ENCODE results near the gene PPARG. TPM values are rescaled to one million over a fixed set of nuclear protein-coding genes. Genes with fewer than 3 reads are reported as not detected.
"Not testable (repeated sequence)": the region's sequence is repeated elsewhere in the genome, so short reads cannot be mapped to it uniquely, and the experiment has no call there.

Gene PPARG
- total RNA-seq, 1 donor from 2014 or later, result 0.37 TPM

DNA sequence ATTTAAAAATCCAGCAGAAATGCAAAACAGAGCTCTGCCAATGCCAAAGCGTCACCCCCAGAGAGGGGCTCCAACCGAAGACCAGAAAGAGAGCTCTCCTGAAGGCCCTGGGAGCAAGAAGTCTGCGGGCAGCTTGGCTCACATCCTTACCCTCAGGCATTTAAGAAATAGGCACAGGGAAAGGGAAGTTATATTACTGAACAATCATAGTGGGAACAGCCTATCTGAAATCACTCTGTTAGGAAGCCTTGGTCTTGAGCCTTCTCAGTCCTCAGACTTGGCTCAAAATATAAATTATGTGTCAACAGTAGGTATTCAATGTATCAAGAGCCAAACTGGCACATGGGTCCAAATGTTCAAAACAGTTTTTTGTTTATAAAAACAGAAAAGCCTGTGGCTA, 10.3 kb upstream of the PPARG start:
- Mint-ChIP-seq H3K4me1 (ENCODE audit: low read depth, unreplicated experiment) (no peaks in the 10 kb centered on the region), H3K9me3 (ENCODE audit: unreplicated experiment) (no peaks in the 10 kb centered on the region), H3K36me3 (ENCODE audit: unreplicated experiment) (no peaks in the 10 kb centered on the region), H3K27ac (ENCODE audit: unreplicated experiment) (no peak overlapping the region), H3K27me3 (ENCODE audit: unreplicated experiment) (no peaks in the 10 kb centered on the region), H3K4me3 (ENCODE audit: unreplicated experiment) (no peak overlapping the region)
- TF ChIP-seq, protein P1, sequence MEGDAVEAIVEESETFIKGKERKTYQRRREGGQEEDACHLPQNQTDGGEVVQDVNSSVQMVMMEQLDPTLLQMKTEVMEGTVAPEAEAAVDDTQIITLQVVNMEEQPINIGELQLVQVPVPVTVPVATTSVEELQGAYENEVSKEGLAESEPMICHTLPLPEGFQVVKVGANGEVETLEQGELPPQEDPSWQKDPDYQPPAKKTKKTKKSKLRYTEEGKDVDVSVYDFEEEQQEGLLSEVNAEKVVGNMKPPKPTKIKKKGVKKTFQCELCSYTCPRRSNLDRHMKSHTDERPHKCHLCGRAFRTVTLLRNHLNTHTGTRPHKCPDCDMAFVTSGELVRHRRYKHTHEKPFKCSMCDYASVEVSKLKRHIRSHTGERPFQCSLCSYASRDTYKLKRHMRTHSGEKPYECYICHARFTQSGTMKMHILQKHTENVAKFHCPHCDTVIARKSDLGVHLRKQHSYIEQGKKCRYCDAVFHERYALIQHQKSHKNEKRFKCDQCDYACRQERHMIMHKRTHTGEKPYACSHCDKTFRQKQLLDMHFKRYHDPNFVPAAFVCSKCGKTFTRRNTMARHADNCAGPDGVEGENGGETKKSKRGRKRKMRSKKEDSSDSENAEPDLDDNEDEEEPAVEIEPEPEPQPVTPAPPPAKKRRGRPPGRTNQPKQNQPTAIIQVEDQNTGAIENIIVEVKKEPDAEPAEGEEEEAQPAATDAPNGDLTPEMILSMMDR (IDR thresholded peaks at IDR 0.05; ENCODE audit: partially characterized antibody, unreplicated experiment), result no peak
- DNase-seq, result no peak

DNA sequence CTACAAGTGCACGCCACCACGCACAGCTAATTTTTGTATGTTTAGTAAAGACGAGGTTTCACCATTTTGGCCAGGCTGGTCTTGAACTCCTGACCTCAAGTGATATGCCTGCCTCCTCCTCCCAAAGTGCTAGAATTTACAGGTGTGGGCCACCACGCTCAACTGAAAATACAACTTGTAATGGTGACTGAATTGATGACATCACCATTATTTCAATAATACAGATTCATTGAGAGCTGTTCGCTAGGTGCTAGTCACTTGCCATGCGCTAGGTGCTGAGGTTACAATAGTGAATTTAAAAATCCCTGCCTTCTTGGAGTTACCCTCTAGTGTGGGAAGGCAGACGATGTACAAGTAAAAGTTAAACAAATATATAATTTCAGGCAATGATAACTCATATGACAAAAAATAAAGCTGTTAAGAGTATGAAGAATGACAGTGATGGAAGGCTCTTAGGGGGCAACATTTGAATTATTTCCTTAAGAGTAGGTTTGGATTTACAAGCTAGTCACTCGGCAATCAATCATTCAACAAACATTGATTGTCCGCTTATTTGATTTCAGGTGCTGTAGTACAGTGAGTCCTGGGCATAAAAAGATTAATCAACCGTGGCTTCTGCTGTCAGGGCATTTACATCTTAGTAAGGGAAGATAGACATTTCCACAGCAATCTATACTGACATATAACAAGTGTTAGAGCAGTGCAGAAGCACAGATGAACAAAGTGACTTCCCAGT, 9.1 kb upstream of the PPARG start:
- TF ChIP-seq, protein P1 (IDR thresholded peaks at IDR 0.05; ENCODE audit: partially characterized antibody, unreplicated experiment), result no peak
- Mint-ChIP-seq H3K27ac (ENCODE audit: unreplicated experiment) (no peak overlapping the region), H3K4me1 (ENCODE audit: low read depth, unreplicated experiment) (no peaks in the 10 kb centered on the region), H3K36me3 (ENCODE audit: unreplicated experiment) (no peaks in the 10 kb centered on the region), H3K4me3 (ENCODE audit: unreplicated experiment) (no peak overlapping the region), H3K27me3 (ENCODE audit: unreplicated experiment) (no peaks in the 10 kb centered on the region), H3K9me3 (ENCODE audit: unreplicated experiment) (no peaks in the 10 kb centered on the region)
- DNase-seq, result no peak

DNA sequence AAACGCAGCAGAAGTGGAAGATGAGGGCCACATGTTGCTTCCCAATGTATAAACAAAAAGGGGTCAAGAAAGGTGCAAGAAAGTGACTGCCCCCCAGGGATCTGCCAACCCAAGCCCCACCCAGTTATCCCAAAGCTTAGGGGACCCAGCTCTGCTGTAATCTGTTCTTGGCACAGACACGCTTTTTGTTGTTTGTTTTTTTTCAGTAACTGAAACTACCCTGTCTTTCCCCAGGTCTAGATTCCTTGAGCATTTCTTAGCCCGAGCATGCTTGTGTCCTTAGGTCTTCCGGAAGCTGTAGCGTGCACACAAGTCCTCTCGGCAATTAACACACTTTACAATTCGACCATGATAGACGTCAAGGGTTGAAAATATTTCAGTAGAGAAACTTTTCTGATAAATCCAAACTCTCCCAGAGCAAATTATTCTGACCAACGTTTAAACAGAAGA, 8.5 kb upstream of the PPARG start:
- Mint-ChIP-seq H3K36me3 (ENCODE audit: unreplicated experiment) (no peaks in the 10 kb centered on the region), H3K27ac (ENCODE audit: unreplicated experiment) (no peak overlapping the region), H3K4me1 (ENCODE audit: low read depth, unreplicated experiment) (no peaks in the 10 kb centered on the region), H3K4me3 (ENCODE audit: unreplicated experiment) (no peak overlapping the region), H3K9me3 (ENCODE audit: unreplicated experiment) (no peaks in the 10 kb centered on the region), H3K27me3 (ENCODE audit: unreplicated experiment) (no peaks in the 10 kb centered on the region)
- TF ChIP-seq, protein P1 (IDR thresholded peaks at IDR 0.05; ENCODE audit: partially characterized antibody, unreplicated experiment), result no peak
- DNase-seq, result no peak

DNA sequence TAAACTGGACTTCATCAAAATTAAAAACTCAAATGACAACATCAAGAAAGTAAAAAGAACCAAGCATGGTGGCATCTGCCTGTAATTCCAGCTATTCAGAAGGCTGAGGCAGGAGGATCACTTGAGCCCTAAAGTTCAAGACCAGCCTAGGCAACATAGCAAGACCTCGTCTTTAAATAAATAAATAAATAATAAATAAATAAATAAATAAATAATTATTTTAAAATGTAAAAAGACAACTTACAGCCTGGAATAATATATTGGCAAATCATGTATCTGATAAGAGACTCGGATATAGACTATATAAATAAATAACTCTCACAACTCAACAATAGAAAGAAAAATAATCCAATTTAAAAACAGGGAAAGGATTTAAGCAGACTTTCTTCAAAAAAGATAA, 4.3 kb upstream of the PPARG start:
- Mint-ChIP-seq H3K4me1 (ENCODE audit: low read depth, unreplicated experiment) (no peaks in the 10 kb centered on the region), H3K27me3 (ENCODE audit: unreplicated experiment) (peaks cover 14% of the 10 kb centered on the region), H3K9me3 (ENCODE audit: unreplicated experiment) (no peaks in the 10 kb centered on the region), H3K27ac (ENCODE audit: unreplicated experiment) (no peak overlapping the region), H3K4me3 (ENCODE audit: unreplicated experiment) (no peak overlapping the region), H3K36me3 (ENCODE audit: unreplicated experiment) (no peaks in the 10 kb centered on the region)
- TF ChIP-seq, protein P1 (IDR thresholded peaks at IDR 0.05; ENCODE audit: partially characterized antibody, unreplicated experiment), result no peak
- DNase-seq, result no peak

DNA sequence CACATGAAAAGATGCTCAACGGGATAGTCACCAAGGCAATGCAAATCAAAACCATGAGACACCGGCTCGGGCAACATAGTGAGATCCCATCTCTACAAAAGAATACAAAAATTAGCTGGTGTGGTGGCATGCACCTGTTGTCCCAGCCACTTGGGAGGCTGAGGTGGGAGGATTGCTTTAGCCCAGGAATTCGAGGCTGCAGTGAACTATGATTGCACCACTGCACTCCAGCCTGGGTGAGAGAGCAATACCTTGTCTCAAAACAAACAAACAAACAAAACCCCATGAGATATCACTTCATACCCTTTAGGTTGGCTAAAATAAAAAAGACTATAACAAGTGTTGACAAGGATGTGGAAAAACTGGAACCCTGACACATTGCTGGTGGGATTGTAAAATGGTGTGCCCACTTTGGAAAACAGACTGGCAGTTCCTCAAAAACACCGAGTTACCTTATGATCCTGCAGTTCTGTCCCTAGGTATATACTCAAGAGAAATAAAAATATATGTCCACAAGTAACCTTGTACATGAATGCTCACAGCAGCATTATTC, 3.8 kb upstream of the PPARG start:
- Mint-ChIP-seq H3K4me3 (ENCODE audit: unreplicated experiment) (no peak overlapping the region), H3K36me3 (ENCODE audit: unreplicated experiment) (no peaks in the 10 kb centered on the region), H3K27me3 (ENCODE audit: unreplicated experiment) (peaks cover 14% of the 10 kb centered on the region), H3K4me1 (ENCODE audit: low read depth, unreplicated experiment) (no peaks in the 10 kb centered on the region), H3K9me3 (ENCODE audit: unreplicated experiment) (no peaks in the 10 kb centered on the region), H3K27ac (ENCODE audit: unreplicated experiment) (no peak overlapping the region)
- TF ChIP-seq, protein P1 (IDR thresholded peaks at IDR 0.05; ENCODE audit: partially characterized antibody, unreplicated experiment), result no peak
- DNase-seq, result no peak

DNA sequence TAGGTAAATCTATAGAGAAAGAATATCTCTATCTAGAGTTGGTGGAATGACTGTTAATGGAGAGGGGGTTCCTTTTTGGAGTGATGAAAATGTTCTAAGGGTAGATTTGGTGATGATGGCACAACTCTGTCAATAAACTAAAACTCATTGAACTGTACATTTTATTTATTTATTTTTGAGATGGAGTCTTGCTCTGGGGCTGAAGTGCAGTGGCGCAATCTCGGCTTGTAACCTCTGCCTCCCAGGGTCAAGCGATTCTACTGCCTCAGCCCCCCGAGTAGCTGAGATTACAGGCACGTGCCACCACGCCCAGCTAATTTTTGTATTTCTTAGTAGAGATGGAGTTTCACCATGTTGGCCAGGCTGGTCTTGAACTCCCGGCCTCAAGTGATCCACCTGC, 3.1 kb upstream of the PPARG start:
- not testable (repeated sequence) for DNase-seq; H3K27ac Mint-ChIP-seq (ENCODE audit: unreplicated experiment); H3K4me3 Mint-ChIP-seq (ENCODE audit: unreplicated experiment); H3K4me1 Mint-ChIP-seq (ENCODE audit: low read depth, unreplicated experiment); H3K9me3 Mint-ChIP-seq (ENCODE audit: unreplicated experiment); H3K36me3 Mint-ChIP-seq (ENCODE audit: unreplicated experiment)
- peaks cover 14% of the 10 kb centered on the region for H3K27me3 Mint-ChIP-seq (ENCODE audit: unreplicated experiment)

Data from glutamatergic neuron (in vitro differentiated cells).